NB4 (cell line): Measurements from ENCODE around the gene LENG8.

Experiments
- DNase-seq: peaks from one replicate; pipeline ENCODE4 v3.0.0; 2010; ENCODE audit warnings: low read depth
- H3K4me3 ChIP-seq: one replicate; pipeline ENCODE4 v1.5.1; 2011; ENCODE audit warnings: mild to moderate bottlenecking, low read depth, low read length, moderate library complexity
- CTCF ChIP-seq: IDR thresholded peaks from one replicate; pipeline ENCODE4 v1.5.1; 2012; ENCODE audit warnings: low read depth, low read length
- MAX ChIP-seq: IDR thresholded peaks from 2 replicates; pipeline ENCODE4 v1.6.1; 2011; ENCODE audit warnings: low read depth, low read length
- MYC ChIP-seq: IDR thresholded peaks from 2 replicates; pipeline ENCODE4 v1.6.1; 2011; ENCODE audit warnings: low read depth, low read length
- POLR2A ChIP-seq: IDR thresholded peaks from 2 replicates; pipeline ENCODE4 v1.6.1; 2011; ENCODE audit warnings: mild to moderate bottlenecking; ENCODE audit not compliant: insufficient read length; ENCODE audit errors: extremely low read depth

LENG8 gene

GRCh38 chr19:54430306-54431254, 18.4 kb upstream of the LENG8 start:
- TF ChIP-seq MAX (no peak), CTCF (peak; percentile 23)
- peak; percentile 52 for DNase-seq
- no peak overlapping the region for H3K4me3 ChIP-seq

- H3K4me3 ChIP-seq = no peak overlapping the region
- no peak for TF ChIP-seq MAX
- no peak for DNase-seq
Observed at GRCh38 chr19:54431255-54431838, 17.7 kb upstream of the LENG8 start.

GRCh38 chr19:54432144-54432738, 16.8 kb upstream of the LENG8 start:
- no peak for DNase-seq
- no peak overlapping the region for H3K4me3 ChIP-seq
- TF ChIP-seq CTCF (no peak), POLR2A (no peak), MYC (no peak), MAX (no peak)

- no peak for DNase-seq
- H3K4me3 ChIP-seq = no peak overlapping the region
- TF ChIP-seq POLR2A (no peak), MAX (no peak)
Observed at GRCh38 chr19:54433697-54434096, 15.3 kb upstream of the LENG8 start.

- TF ChIP-seq MAX (no peak), CTCF (no peak), POLR2A (no peak), MYC (no peak)
- DNase-seq = no peak
- no peak overlapping the region for H3K4me3 ChIP-seq
Observed at GRCh38 chr19:54434112-54434872, 14.7 kb upstream of the LENG8 start.

GRCh38 chr19:54434873-54435214, 14.2 kb upstream of the LENG8 start:
- no peak for DNase-seq
- TF ChIP-seq MYC (no peak), CTCF (no peak), POLR2A (no peak), MAX (no peak)
- no peak overlapping the region for H3K4me3 ChIP-seq
